Parathyroid adenoma (tissue), 2 donors: ENCODE results near the gene GRIK1.
"Not testable (repeated sequence)": the region's sequence is repeated elsewhere in the genome, so short reads cannot be mapped to it uniquely, and the experiment has no call there.

ENCODE experiments used
- H2AFZ ChIP-seq: fragments of 300-600 bp; sonication (generic); one replicate; pipeline ENCODE4 v1.7.0; 2017; ENCODE audit warnings: antibody characterized with exemption, mild to moderate bottlenecking
- H3K27ac ChIP-seq: fragments of 300-600 bp; sonication (generic); one replicate; pipeline ENCODE4 v1.7.0; 2017
- H3K27me3 ChIP-seq: fragments of 300-600 bp; sonication (generic); one replicate; pipeline ENCODE4 v1.7.0; 2017; ENCODE audit warnings: low read length; ENCODE audit not compliant: control insufficient read depth, insufficient read depth
- H3K36me3 ChIP-seq: fragments of 300-600 bp; sonication (generic); one replicate; pipeline ENCODE4 v1.7.0; 2017; ENCODE audit warnings: low read length; ENCODE audit not compliant: control insufficient read depth, insufficient read depth
- H3K4me1 ChIP-seq: fragments of 300-600 bp; sonication (generic); one replicate; pipeline ENCODE4 v1.7.0; 2017; ENCODE audit warnings: control low read depth
- H3K4me2 ChIP-seq: fragments of 300-600 bp; sonication (generic); one replicate; pipeline ENCODE4 v1.7.0; 2017; ENCODE audit warnings: low read length
- H3K4me3 ChIP-seq: fragments of 300-600 bp; sonication (generic); one replicate; pipeline ENCODE4 v1.7.0; 2017; ENCODE audit warnings: low read depth, low read length
- H3K79me2 ChIP-seq: fragments of 300-600 bp; sonication (generic); one replicate; pipeline ENCODE4 v1.7.0; 2017; ENCODE audit warnings: control low read depth
- H3K9ac ChIP-seq: fragments of 300-600 bp; sonication (generic); one replicate; pipeline ENCODE4 v1.7.0; 2017; ENCODE audit warnings: mild to moderate bottlenecking
- H3K9me3 ChIP-seq: fragments of 300-600 bp; sonication (generic); one replicate; pipeline ENCODE4 v1.7.0; 2017; ENCODE audit warnings: low read length; ENCODE audit not compliant: control insufficient read depth
- CTCF ChIP-seq: fragments of 300-600 bp; sonication (generic); IDR thresholded peaks from one replicate; pipeline ENCODE4 v1.7.0; 2017; ENCODE audit warnings: antibody characterized with exemption, mild to moderate bottlenecking
- donor health status: primary hyperparathyroidism.

GRIK1 gene

GRCh38 chr21:29973258-29973657 lies 33.5 kb upstream of the GRIK1 start:
- no peak for TF ChIP-seq CTCF
- Histone ChIP-seq H3K4me3 (no peak overlapping the region), H3K4me2 (no peak overlapping the region), H3K4me1 (no peaks in the 10 kb centered on the region), H3K9ac (no peak overlapping the region), H2AFZ (no peak overlapping the region), H3K27ac (no peak overlapping the region), H3K79me2 (no peaks in the 10 kb centered on the region), H3K36me3 (no peaks in the 10 kb centered on the region), H3K9me3 (no peaks in the 10 kb centered on the region), H3K27me3 (no peaks in the 10 kb centered on the region)

GRCh38 chr21:29961291-29962027 lies 21.7 kb upstream of the GRIK1 start:
- Histone ChIP-seq H3K27ac (no peak overlapping the region), H2AFZ (no peak overlapping the region), H3K4me2 (no peak overlapping the region), H3K9me3 (no peaks in the 10 kb centered on the region), H3K79me2 (no peaks in the 10 kb centered on the region), H3K9ac (no peak overlapping the region), H3K4me3 (no peak overlapping the region), H3K27me3 (no peaks in the 10 kb centered on the region), H3K4me1 (no peaks in the 10 kb centered on the region), H3K36me3 (no peaks in the 10 kb centered on the region)
- TF ChIP-seq CTCF: no peak

GRCh38 chr21:29958551-29958950 lies 18.8 kb upstream of the GRIK1 start:
- no peaks in the 10 kb centered on the region for H3K79me2 ChIP-seq
- H3K9ac ChIP-seq: no peak overlapping the region
- no peak overlapping the region for H3K4me3 ChIP-seq
- no peaks in the 10 kb centered on the region for H3K27me3 ChIP-seq
- no peaks in the 10 kb centered on the region for H3K36me3 ChIP-seq
- no peaks in the 10 kb centered on the region for H3K4me1 ChIP-seq
- no peak for TF ChIP-seq CTCF
- no peak overlapping the region for H3K27ac ChIP-seq
- H3K9me3 ChIP-seq: no peaks in the 10 kb centered on the region
- H3K4me2 ChIP-seq: no peak overlapping the region
- no peak overlapping the region for H2AFZ ChIP-seq

- not testable (repeated sequence) for H3K9me3 ChIP-seq, H3K4me3 ChIP-seq, H3K4me2 ChIP-seq, H3K27ac ChIP-seq, H3K9ac ChIP-seq, H3K27me3 ChIP-seq, H3K79me2 ChIP-seq, H2AFZ ChIP-seq, H3K36me3 ChIP-seq, H3K4me1 ChIP-seq
These were observed 18.2 kb upstream of the GRIK1 start for GRCh38 chr21:29958035-29958434.

- Histone ChIP-seq H3K79me2 (no peaks in the 10 kb centered on the region), H3K4me3 (no peak overlapping the region), H3K4me1 (no peaks in the 10 kb centered on the region), H3K27me3 (no peaks in the 10 kb centered on the region), H2AFZ (no peak overlapping the region), H3K9ac (no peak overlapping the region), H3K36me3 (no peaks in the 10 kb centered on the region), H3K27ac (no peak overlapping the region), H3K4me2 (no peak overlapping the region), H3K9me3 (no peaks in the 10 kb centered on the region)
- TF ChIP-seq CTCF: no peak
These were observed 13.9 kb upstream of the GRIK1 start for GRCh38 chr21:29953690-29954089.
